ENCODE measurements around the gene USP21.
A peak's percentile ranks its signal among the peaks of the same experiment; 100 is the strongest.
"Not testable (repeated sequence)": the region's sequence is repeated elsewhere in the genome, so short reads cannot be mapped to it uniquely, and the experiment has no call there.

USP21 gene

GRCh38 chr1:161159087-161159912 lies at the start of gene USP21:
TSS of gene USP21 (plus strand) at chr1:161159500. CDS start at chr1:161160641, 1,141 bp downstream.
- peak; percentile 71 for DNase-seq (ENCODE audit: low read depth)

DNA sequence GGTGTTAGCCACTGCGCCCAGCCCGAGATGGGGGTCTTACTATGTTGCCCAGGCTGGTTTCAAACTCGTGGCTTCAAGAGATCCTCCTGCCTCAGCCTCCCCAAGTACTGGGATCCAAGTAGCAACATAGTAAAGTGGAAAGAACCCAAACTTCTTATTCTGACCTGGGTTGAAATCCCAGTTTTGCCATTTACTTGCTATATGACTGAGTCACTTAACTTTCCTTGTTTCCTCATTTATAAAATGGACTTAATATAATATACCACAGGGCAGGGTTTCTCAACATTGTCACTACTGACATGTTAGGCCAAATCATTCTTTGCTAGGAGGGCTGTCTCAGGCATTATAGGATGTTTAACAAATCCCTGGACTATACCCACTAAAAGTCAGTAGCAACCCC lies 48.2 kb upstream of the USP21 start:
- no peak for DNase-seq (ENCODE audit: low read depth)

GRCh38 chr1:161111527-161111926 lies 47.8 kb upstream of the USP21 start:
- no peak for DNase-seq (ENCODE audit: low read depth)

DNA sequence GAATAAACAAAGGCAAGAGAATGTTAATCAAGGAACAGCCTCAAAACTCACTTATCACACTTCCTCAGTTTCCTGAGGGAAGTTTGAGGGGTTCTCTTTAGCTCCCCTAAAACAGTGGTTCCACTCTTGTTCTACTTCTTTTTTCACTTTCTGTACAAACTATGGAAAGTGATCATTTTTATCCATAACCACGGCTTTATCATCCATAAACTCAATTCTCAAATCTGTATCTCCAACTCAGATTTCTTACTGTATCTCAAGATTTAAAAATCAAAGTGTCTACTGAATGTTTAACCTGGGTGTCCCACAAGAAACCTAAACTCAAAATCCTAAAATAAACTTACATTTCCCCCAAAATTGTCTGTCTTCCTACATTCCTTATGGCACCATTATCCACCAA lies 45.4 kb upstream of the USP21 start:
- no peak for DNase-seq (ENCODE audit: low read depth)

DNA sequence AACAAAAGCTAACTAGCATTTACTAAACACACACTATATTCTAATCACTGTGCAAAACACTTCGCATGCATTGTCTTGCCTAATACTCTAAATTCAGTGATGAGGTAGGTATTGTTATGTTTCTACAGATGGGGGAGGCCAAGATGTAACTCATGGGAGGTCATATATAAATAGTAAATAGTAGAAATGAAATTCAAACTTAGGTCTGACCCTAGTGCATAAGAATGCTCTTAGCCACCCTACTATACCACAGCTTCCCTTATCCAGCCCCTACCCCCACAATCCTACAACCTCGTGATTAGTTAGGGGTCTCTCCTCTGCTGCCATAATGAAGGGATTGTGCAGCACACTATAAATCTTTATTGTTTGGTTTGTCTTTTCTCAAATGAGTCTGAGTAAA lies 44.7 kb upstream of the USP21 start:
- DNase-seq (ENCODE audit: low read depth): no peak

GRCh38 chr1:161115132-161115711 lies 44.1 kb upstream of the USP21 start:
- no peak for DNase-seq (ENCODE audit: low read depth)

DNA sequence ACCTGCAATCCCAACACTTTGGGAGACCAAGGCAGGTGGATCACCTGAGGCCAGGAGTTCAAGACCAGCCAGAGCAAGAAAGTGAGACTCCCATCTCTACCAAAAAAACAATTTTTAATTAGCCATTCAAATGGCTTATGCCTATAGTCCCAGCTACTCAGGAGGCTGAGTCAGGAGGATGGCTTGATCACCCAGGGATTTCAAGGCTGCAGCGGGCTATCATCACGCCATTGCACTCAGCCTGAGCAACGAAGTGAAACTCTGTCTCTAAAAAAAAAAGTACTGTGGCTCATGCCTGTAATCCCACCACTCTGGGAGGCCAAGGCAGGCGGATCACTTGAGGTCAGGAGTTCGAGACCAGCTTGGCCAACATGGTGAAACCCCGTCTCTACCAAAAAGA lies 43.3 kb upstream of the USP21 start:
- not testable (repeated sequence) for DNase-seq (ENCODE audit: low read depth)

DNA sequence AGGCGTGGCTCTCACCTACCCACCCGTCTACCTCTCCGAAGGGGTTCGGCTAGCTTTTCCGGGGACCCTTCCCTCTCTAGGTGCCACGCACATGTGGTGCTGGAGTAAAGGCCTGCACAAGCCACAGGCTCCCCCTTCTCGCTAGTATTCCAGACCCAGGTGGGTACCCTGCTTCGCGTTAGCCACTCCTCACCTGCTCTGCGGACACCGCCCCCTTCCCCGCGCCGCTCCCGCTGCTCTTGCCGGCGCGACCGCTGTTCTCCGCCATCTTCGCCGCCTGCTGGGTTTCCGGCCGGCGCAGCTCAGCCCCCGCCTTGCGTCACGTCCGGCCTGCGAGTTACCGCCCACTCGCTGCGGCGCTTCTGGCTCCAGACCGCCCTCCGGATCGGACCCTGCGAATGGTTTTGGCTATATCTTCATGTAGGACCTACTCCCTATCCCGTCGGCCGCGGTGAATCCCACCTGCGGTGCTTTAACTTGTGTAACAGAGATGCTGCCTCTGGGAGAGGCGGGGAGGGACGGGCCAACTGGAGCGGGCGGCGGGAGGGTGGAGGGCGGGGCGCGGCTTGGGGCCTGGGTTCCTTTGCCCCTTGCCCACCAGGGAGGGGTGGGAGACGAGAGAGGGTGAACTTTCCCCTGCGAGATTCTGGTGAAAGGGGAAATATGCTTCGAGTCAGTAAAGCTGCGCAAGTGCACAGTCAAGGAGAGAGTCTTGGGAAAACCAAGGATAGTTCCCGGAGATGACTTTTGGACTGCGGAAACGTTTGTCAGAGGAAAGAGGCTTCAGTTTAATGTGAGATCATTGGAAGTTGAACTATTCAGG lies 41.3 kb upstream of the USP21 start, which contains the start of the genes NIT1 and PFDN2:
Gene NIT1, plus strand, starts transcription at position 347 of the 823 bp plus-strand sequence. Its CDS starts 72 bp downstream, at position 419.
Gene PFDN2, minus strand, starts transcription at position 279 of the 823 bp plus-strand sequence. Its CDS starts 11 bp downstream, at position 268.
- DNase-seq (ENCODE audit: low read depth): peak; percentile 62

DNA sequence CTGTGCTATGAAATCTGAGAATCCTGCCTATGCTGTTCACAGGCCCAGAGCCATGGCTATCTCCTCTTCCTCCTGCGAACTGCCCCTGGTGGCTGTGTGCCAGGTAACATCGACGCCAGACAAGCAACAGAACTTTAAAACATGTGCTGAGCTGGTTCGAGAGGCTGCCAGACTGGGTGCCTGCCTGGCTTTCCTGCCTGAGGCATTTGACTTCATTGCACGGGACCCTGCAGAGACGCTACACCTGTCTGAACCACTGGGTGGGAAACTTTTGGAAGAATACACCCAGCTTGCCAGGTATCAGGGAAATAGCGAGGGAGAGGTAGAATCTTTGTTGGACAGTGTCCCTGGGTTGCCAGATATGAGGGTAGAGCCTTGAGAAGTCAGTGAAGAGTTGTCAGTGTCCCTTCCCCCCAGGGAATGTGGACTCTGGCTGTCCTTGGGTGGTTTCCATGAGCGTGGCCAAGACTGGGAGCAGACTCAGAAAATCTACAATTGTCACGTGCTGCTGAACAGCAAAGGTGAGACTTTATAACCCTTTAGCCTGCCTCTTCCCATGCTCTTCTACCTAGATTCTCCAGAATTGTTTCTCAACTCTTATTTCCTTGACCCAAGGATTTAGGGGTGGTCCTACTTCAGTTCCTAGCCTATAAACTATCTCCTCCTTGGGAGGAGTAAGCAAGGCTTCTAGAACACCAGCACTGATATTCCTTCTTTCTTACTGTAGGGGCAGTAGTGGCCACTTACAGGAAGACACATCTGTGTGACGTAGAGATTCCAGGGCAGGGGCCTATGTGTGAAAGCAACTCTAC lies 40.0 kb upstream of the USP21 start:
- DNase-seq (ENCODE audit: low read depth): peak; percentile 49

DNA sequence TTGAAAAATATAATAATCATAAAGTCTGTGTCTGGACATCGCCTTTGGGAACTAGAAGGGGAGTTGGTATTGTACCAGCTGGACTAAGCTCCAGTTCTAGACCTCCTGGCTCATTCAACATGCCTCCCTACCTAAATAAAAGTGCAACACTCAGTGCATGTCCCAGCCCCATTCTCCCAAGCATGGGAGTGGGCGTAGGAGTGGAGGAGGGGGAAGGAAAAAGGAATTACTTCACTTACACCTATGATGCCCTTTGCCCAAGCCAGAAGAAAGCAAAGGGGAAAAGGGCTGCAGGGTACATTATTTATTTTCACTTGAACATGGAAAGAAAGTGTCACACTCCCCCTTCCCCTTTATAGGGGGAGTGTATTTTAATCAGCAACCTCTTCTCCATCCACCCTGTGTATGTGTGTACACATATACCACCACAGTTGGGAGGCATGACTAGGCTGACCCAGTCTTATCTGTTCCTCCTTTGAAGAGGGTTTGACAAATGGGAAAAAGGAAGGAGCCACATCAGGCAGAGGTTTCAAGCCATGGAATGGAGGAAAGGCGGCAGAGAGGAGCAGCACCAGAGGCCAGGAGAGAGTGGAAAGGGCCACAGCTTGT lies 38.2 kb upstream of the USP21 start:
- DNase-seq (ENCODE audit: low read depth): no peak

- DNase-seq (ENCODE audit: low read depth): no peak
Measured at GRCh38 chr1:161121834-161122233, 37.5 kb upstream of the USP21 start.

DNA sequence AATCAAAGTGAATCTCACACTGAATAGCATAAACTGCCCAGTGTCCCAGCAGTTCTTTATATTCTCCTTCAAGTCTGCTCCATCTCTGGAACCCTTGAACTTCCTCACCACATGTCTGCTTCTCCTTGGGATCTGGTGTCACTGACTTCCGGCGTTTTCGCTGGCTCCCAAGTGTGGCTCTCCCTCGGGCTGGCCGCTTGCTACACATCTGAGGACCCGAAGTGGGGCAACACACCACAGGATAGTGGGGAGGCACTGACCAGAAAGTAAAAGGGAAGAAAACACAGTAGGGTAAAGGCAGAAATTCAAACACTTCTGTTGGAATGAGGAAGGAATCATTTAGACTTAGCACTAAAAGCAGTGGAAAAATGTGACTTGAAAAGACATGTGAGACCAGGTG lies 36.3 kb upstream of the USP21 start:
- DNase-seq (ENCODE audit: low read depth): no peak

GRCh38 chr1:161127649-161128048 lies 31.7 kb upstream of the USP21 start:
- no peak for DNase-seq (ENCODE audit: low read depth)

- DNase-seq (ENCODE audit: low read depth): no peak
Measured at GRCh38 chr1:161128591-161129420, 30.5 kb upstream of the USP21 start.

- no peak for DNase-seq (ENCODE audit: low read depth)
Measured at GRCh38 chr1:161130266-161130665, 29.0 kb upstream of the USP21 start.

GRCh38 chr1:161131523-161132409 lies 27.5 kb upstream of the USP21 start:
- DNase-seq (ENCODE audit: low read depth): no peak

- peak; percentile 86 for DNase-seq (ENCODE audit: low read depth)
Measured at GRCh38 chr1:161132410-161133219, 26.7 kb upstream of the USP21 start, which contains the start of gene DEDD. TSS of gene DEDD (minus strand) at chr1:161132667. CDS start at chr1:161124462, 8,205 bp downstream.

GRCh38 chr1:161133220-161133740 lies 26.0 kb upstream of the USP21 start:
- DNase-seq (ENCODE audit: low read depth): no peak

All from CMK (cell line).